Measurements from ENCODE around the gene TAF4.

- no peak for TF ChIP-seq CTCF (conservative IDR thresholded peaks at IDR 0.05 in 1 of 2, IDR thresholded peaks at IDR 0.05 in 1 of 2; ENCODE audit: low read depth in 1 of 2, low read length in 2 of 2)
- no peak for TF ChIP-seq EZH2 (IDR thresholded peaks at IDR 0.05; ENCODE audit: low read length, missing control alignments)
Observed at GRCh38 chr20:61974357-61974665, 91.4 kb downstream of the TAF4 start.

All from fibroblast of lung (primary cell).